NT2/D1 (cell line): Measurements from ENCODE around the gene KTN1.

Experiments
- DNase-seq: peaks from one replicate; pipeline ENCODE4 v3.0.0-alpha.2; 2011; ENCODE audit warnings: low read depth, low spot score
- H3K27me3 ChIP-seq: 2 replicates; pipeline ENCODE4 v1.6.0; 2011; ENCODE audit warnings: mild to moderate bottlenecking; ENCODE audit not compliant: insufficient read length, insufficient read depth
- H3K36me3 ChIP-seq: 2 replicates; pipeline ENCODE4 v1.6.1; 2011; ENCODE audit warnings: mild to moderate bottlenecking, low read length, mixed read lengths; ENCODE audit not compliant: insufficient read depth, insufficient read length
- H3K4me1 ChIP-seq: 2 replicates; pipeline ENCODE4 v1.5.1; 2011; ENCODE audit not compliant: insufficient read depth, insufficient read length
- H3K4me3 ChIP-seq: 2 replicates; pipeline ENCODE4 v1.5.1; 2011; ENCODE audit warnings: low read depth; ENCODE audit not compliant: insufficient read length
- H3K9ac ChIP-seq: 2 replicates; pipeline ENCODE4 v1.6.0; 2011; ENCODE audit warnings: low read depth; ENCODE audit not compliant: insufficient read length
- H3K9me3 ChIP-seq: 2 replicates; pipeline ENCODE4 v1.5.1; 2011; ENCODE audit warnings: mild to moderate bottlenecking, low read length; ENCODE audit not compliant: insufficient read depth
- SUZ12 ChIP-seq: IDR thresholded peaks from 2 replicates; pipeline ENCODE4 v1.6.1; 2011; ENCODE audit not compliant: insufficient read length, insufficient read depth; ENCODE audit errors: extremely low read depth
- YY1 ChIP-seq: IDR thresholded peaks from 2 replicates; pipeline ENCODE4 v1.6.1; 2011; ENCODE audit not compliant: insufficient read length, insufficient read depth
- ZNF274 ChIP-seq: IDR thresholded peaks from 2 replicates; pipeline ENCODE4 v1.6.1; 2011; ENCODE audit warnings: mild to moderate bottlenecking, low read depth, low read length

KTN1 gene

GRCh38 chr14:55614304-55614703 is 34.3 kb downstream of the KTN1 start:
- Histone ChIP-seq H3K36me3 (peaks cover 50% of the 10 kb centered on the region), H3K4me1 (no peaks in the 10 kb centered on the region)
- TF ChIP-seq SUZ12 (no peak), YY1 (no peak), ZNF274 (no peak)

GRCh38 chr14:55620277-55620676 is 40.3 kb downstream of the KTN1 start:
- peaks cover 29% of the 10 kb centered on the region for H3K9me3 ChIP-seq
- no peak for TF ChIP-seq SUZ12
- no peak for TF ChIP-seq YY1
- TF ChIP-seq ZNF274, result no peak
- H3K9ac ChIP-seq, result no peak overlapping the region
- H3K4me3 ChIP-seq, result no peak overlapping the region
- no peak for DNase-seq
- peaks cover 69% of the 10 kb centered on the region for H3K36me3 ChIP-seq
- no peaks in the 10 kb centered on the region for H3K4me1 ChIP-seq
- no peaks in the 10 kb centered on the region for H3K27me3 ChIP-seq

More at GRCh38 chr14:55614304-55614703, 34.3 kb downstream of the KTN1 start:
- Histone ChIP-seq H3K9me3 (peaks cover 14% of the 10 kb centered on the region), H3K9ac (no peak overlapping the region), H3K4me3 (no peak overlapping the region), H3K27me3 (no peaks in the 10 kb centered on the region)
- no peak for DNase-seq

- no peak for TF ChIP-seq ZNF274
- TF ChIP-seq YY1, result no peak
- no peaks in the 10 kb centered on the region for H3K4me1 ChIP-seq
- no peak for DNase-seq
- peaks cover 64% of the 10 kb centered on the region for H3K36me3 ChIP-seq
- peaks cover 29% of the 10 kb centered on the region for H3K9me3 ChIP-seq
- H3K27me3 ChIP-seq, result no peaks in the 10 kb centered on the region
- H3K9ac ChIP-seq, result no peak overlapping the region
- H3K4me3 ChIP-seq, result no peak overlapping the region
These were observed 41.0 kb downstream of the KTN1 start for GRCh38 chr14:55620981-55621380.

GRCh38 chr14:55621391-55621790 is 41.4 kb downstream of the KTN1 start:
- peaks cover 60% of the 10 kb centered on the region for H3K36me3 ChIP-seq
- H3K9me3 ChIP-seq, result peaks cover 29% of the 10 kb centered on the region
- no peaks in the 10 kb centered on the region for H3K27me3 ChIP-seq
- no peak overlapping the region for H3K4me3 ChIP-seq
- no peak for DNase-seq
- TF ChIP-seq SUZ12 (no peak), YY1 (no peak), ZNF274 (no peak)
- no peak overlapping the region for H3K9ac ChIP-seq
- no peaks in the 10 kb centered on the region for H3K4me1 ChIP-seq

- H3K36me3 ChIP-seq, result peaks cover 48% of the 10 kb centered on the region
- DNase-seq, result no peak
- TF ChIP-seq SUZ12 (no peak), ZNF274 (no peak), YY1 (no peak)
These were observed 44.9 kb downstream of the KTN1 start for GRCh38 chr14:55624913-55625312.

GRCh38 chr14:55625481-55625880 is 45.5 kb downstream of the KTN1 start:
- H3K27me3 ChIP-seq, result no peaks in the 10 kb centered on the region
- H3K4me3 ChIP-seq, result no peak overlapping the region
- H3K9me3 ChIP-seq, result peaks cover 3% of the 10 kb centered on the region; the same call in 1 of the 2 replicates
- peaks cover 47% of the 10 kb centered on the region for H3K36me3 ChIP-seq
- H3K9ac ChIP-seq, result no peak overlapping the region
- H3K4me1 ChIP-seq, result no peaks in the 10 kb centered on the region
- DNase-seq, result no peak
- TF ChIP-seq ZNF274 (no peak), SUZ12 (no peak), YY1 (no peak)

More at GRCh38 chr14:55624913-55625312, 44.9 kb downstream of the KTN1 start:
- H3K9ac ChIP-seq, result no peak overlapping the region
- H3K9me3 ChIP-seq, result peaks cover 8% of the 10 kb centered on the region; the same call in 1 of the 2 replicates
- H3K27me3 ChIP-seq, result no peaks in the 10 kb centered on the region
- H3K4me3 ChIP-seq, result no peak overlapping the region
- H3K4me1 ChIP-seq, result no peaks in the 10 kb centered on the region

GRCh38 chr14:55626131-55626530 is 46.1 kb downstream of the KTN1 start:
- Histone ChIP-seq H3K9ac (no peak overlapping the region), H3K9me3 (no peaks in the 10 kb centered on the region), H3K4me1 (no peaks in the 10 kb centered on the region), H3K36me3 (peaks cover 47% of the 10 kb centered on the region), H3K27me3 (no peaks in the 10 kb centered on the region), H3K4me3 (no peak overlapping the region)
- no peak for DNase-seq
- TF ChIP-seq SUZ12, result no peak
- no peak for TF ChIP-seq YY1
- TF ChIP-seq ZNF274, result no peak

- DNase-seq, result no peak
- Histone ChIP-seq H3K36me3 (peaks cover 43% of the 10 kb centered on the region), H3K4me3 (no peak overlapping the region), H3K27me3 (no peaks in the 10 kb centered on the region), H3K9me3 (no peaks in the 10 kb centered on the region), H3K9ac (no peak overlapping the region), H3K4me1 (no peaks in the 10 kb centered on the region)
- TF ChIP-seq SUZ12 (no peak), YY1 (no peak), ZNF274 (no peak)
These were observed 48.4 kb downstream of the KTN1 start for GRCh38 chr14:55628426-55628825.
